Activated CD4-positive, alpha-beta T cell treated with anti-CD3 and anti-CD28 coated beads for 24 hours (primary cell): ENCODE measurements around the gene C10orf53.
"Not testable (repeated sequence)": the region's sequence is repeated elsewhere in the genome, so short reads cannot be mapped to it uniquely, and the experiment has no call there.

Experiments used
- DNase-seq, 2 donors: peaks; one replicate each; pipeline ENCODE4 v3.0.0-alpha.2; 2020; ENCODE audit warnings: low read depth in 2 of 2

Gene C10orf53

DNA sequence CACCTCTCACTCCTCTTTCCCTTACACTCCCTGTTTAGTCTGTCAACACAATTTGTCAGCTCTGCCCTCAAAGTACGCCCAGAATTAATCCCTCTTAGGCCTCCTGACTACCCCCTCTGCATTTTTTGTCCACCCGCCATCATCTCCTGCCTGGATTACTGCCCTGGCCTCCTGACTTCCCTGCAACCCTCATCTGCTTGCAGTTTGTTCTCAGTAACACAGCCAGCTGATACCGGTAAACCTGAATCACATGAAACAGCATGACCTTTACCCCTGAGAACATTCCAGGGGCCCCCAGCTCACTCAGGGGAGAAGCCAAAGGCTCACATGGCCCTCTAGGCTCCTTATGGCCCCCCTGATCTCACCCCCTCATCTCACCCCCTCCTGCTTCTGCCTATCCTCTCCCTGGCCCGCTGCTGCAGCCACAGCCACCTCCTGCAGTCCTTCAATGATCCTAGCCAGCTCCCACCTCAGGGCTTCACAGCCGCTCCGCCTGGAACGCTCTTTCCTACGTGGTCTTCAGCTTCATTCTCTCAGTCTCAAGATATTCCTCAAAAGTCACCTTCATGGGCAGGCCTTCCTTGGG is 8.9 kb downstream of the C10orf53 start:
- DNase-seq: no peak

DNA sequence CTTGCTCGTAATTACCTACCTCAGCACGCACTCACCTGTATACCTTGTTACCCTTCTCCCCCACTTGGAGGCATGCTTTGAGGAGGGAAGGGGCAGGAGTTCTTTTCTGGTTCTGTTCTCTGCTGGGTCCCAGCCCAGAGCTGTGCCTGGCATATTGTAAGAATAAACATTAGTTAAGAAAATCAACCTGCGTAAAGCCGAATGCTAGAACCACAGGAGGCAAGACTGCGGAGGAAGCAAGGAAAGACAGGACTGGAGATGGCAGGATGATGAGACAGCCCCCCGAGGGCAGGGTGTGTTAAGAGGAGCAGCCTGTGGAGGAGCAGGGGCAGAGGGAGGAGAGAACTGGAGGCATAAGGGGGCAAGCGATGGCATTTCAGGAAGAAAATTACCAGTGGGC is 9.5 kb downstream of the C10orf53 start:
- DNase-seq: no peak

DNA sequence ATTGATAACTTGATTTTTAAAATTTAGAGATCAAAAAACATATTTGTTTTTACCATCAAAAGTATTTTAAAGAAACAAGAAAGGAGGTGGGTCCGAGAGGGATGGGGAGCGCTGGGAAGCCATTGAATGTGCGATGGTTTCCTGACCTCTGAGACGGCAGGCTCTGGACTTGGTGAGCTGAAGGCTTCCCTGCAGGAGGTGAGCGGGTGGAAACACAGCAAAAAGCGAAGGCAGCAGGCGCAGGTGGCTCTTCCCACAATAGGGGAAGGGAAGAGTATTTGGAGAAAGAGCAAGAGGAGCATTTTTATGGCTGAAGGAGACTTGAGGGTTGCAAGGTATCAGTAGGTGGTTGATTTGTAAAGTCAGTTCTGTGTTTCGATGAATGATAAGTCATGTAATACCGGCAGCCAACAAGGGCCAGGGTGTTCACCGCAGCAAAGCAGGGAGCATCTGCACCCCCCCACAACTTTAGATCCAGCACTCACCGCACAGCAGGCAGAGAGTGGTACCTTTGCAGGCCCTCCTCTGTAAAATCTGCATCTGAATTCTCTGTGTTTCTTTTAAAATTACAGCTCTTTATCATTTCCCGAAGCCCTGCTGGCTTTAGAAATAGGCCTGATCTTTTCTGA is 10.5 kb downstream of the C10orf53 start:
- no peak for DNase-seq

DNA sequence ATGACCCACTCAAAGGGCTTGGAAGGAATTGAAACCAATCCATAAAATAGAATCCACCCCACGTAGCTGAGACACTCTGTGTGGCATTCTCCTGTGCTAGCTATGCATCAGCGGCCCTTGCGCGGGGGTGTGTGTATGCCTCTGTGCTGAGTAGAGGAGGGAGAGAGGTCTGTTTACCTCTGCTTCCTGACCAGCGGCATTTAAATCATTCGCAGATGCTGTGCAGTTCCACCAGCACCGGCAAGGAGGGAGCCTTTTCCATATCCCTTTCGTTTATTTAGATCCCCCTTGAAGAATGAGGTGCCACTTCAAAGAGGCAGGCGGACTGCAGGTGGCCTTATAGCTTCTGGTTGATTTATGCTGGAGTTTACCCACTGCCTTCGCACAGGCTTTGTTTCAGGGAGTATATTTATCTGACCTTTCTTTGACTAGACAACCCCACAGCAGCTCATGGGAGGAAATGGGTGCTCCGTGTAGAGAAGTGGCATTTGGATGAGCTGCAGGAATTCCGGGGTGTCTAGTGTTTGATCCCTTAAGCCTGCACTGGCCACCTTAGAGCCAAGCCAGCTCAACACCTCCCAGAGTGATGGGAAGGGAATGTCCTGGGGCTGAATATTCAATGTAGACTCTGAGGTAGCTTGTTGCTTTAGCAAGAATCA is 11.4 kb downstream of the C10orf53 start:
- DNase-seq: no peak

DNA sequence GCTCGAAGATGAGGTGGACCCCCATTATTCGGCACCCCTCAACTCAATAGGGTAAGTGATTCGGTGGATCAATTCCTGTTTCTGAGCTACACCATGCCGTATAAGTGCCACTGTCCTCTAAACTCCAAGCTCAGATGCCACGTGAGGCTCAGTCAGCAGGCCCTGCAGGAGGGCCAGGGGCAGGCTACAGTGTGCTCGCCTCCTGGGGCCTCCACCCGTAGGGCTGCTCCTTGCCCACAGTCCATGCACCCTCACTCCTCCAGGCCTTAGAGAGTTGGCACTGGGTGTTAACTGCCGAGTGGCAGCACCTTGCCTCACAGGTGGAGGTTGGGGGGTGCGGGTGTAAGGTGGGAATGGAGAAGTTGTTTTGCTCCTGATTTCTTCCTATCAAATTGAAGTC is 12.1 kb downstream of the C10orf53 start:
- DNase-seq: no peak

DNA sequence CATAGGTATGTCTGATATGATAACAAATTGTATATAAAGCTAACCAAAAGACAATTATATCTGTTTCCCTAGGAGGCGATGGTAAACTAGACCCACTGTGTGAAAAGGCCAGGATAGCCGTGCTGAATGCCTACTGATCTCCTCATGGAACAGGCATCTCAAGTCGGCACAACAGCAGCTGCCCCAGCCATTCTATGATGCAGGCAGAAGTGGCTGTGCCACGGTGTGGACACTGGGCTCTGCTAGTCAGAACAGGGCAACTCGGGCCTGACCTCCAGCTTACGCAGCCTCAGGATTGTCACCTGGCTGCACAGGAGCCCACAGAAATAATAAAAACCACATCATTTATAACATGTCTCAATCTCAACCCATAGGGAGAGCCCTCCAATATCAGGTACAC is 15.0 kb downstream of the C10orf53 start:
- no peak for DNase-seq

DNA sequence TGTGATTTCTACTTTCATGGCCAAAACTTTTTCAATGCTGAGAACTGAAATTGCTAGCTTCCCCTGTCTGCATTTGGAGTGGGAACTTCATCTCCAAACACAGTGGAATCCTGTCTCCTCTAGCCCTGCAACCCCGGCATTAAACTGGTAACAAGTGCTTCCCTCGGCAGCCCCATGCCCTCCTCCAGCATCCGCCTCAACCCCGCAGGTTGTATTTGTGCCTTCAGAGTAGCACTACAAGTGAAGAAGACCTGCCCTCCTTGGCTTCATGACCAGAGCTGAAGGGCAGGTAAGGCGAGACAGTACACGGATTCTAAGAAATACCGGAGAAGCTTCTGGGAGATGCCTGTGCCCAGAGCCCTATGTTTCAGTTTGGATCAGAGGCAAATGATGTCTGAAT is 16.9 kb downstream of the C10orf53 start:
- no peak for DNase-seq

DNA sequence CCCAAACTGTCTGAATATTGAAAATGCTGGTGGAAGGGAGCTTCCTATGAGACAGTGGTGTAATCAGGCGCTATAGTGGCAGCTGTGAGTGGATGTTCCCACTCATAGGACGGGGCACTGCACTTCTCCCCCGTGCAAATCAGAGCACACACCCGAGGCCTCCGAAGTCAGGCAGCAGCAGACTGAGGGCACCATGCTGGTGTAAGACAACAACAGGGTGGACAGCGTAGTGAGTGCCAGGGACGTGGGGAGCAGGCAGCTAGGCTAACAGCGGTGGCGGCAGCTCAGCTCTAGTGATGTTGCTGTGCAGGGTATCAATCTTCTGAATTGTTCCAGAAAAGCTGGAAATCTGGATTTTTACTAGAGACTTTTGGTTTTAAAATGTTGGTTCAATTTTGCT is 19.2 kb downstream of the C10orf53 start:
- DNase-seq: no peak

DNA sequence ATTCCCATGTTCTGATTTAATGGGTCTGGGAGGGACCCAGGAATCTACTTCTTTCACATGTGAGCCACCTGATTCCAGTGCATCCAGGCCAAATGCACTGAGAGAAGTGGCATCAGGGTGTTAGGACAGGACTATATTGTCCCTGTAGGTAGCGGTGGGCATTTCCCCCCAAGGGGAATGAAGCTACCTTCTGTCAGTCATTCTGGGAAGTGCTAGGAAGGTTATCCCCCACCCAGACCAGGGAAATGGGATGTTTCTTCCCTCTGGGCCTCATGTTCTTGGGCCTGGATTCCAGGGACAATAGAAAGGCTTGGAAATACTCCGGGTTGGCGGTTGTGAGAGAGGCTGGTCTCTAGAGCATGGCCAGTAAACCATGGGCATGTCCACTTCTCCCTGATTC is 20.8 kb downstream of the C10orf53 start:
- DNase-seq: no peak

DNA sequence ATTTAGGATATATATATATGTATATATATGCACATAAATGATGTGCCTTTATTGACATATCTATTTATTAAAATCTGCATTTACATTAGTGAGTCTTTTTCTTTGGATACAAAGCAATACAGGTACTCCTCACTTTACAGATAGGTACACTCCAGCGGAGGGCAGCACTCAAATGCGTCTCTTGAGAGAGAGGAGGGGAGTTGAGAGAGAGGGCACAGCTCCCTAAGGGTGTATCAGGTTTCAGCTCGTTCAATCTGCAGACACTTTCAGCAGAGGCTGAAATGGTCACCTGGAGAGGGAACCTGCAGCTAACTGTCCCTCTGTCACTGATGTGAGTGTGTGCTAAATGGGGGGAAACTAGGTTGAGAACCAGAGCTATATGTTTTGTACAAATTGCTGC is 21.5 kb downstream of the C10orf53 start:
- DNase-seq: no peak

DNA sequence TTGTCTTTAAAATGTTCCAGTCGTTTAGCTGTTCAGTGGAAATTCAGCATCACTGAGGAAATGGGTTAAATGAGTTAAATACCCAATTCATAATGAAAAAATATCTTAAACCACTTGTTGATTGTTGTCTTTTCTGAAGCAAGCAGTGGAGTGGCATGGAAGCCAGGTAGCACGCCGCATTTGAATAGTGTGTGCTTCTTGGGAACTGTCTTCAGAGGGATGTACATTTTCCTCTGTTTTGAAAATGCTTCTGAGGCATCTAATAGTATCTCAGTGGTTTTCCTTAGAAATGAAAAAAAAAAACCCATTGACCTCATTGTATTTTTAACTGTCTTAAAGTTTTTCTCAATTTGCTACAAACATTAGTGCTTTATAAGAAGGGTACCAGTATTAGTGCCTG is 28.1 kb downstream of the C10orf53 start:
- DNase-seq: no peak

DNA sequence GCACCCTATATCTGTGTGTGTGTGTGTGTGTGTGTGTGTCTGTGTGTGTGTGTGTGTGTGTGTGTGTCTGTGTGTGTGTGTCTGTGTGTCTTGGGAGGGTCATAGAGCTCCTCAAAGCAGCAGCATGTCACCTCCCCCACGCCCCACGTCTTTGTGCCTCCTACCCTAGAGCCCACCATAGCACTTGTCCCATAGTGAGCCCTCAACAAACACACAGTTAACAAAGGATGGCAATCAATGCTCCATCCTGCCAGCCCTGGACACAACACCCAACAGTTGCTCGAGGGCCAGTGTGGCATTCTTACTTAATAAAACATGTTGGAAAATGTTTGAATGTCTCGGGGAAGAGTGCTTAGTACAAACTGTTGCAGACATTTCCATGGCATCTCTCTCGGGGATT is 30.5 kb downstream of the C10orf53 start:
- no peak for DNase-seq

DNA sequence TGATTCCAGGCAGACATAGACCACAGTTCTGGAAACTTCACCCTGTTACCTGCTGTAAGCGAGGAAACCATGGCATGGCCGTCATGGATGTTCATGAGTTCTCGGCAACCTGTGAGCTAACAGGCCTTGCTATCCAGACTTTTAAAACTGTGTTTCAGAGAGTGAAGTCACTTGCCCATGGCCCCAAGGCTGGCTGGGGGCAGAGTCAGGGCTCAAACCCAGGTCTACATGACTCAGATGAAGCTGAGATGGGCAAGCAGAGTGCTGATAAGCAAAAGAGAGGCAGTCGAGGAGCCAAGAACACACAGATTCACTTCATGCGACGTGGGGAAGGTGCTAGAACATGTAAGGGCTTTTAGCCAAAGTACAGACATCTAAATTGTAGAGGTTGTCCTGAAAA is 31.5 kb downstream of the C10orf53 start:
- no peak for DNase-seq

DNA sequence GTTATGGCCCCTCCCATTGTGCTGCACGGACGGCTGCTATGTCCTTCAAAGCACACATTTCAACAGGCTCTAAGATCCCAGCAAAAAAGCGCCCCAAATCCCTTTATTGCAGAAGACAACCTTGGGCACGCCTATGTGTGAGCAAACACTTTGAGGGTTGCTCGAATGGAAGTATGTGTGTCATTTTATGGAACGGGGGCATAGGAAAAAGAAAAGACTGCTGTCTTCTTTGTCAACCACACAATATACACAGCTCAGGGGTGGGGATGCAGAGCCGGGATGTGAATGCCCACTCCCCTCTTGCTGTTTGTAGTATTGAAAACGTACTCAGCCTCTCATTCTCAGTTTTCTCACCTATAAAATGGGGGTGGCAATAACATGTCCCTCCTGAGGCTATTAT is 32.0 kb downstream of the C10orf53 start:
- no peak for DNase-seq

DNA sequence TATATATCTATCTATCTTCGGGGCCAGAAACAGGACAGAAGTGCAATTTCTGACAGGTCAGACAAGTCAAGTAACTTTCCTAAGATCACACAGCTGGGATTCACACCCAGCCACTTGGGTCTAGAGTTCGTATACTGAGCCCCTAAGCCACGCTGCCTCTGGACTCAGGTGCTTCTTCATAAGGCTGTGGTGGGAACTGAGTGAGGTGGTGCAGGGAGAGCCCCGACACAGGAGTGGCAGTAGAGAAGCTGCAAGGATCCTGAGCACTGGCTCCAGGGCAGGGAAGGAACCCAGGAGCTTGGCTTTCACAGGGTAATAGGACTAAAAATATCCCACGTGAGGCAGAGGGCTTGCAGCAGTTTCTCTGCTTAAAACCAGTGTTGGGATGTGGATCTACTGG is 33.8 kb downstream of the C10orf53 start:
- DNase-seq: no peak

DNA sequence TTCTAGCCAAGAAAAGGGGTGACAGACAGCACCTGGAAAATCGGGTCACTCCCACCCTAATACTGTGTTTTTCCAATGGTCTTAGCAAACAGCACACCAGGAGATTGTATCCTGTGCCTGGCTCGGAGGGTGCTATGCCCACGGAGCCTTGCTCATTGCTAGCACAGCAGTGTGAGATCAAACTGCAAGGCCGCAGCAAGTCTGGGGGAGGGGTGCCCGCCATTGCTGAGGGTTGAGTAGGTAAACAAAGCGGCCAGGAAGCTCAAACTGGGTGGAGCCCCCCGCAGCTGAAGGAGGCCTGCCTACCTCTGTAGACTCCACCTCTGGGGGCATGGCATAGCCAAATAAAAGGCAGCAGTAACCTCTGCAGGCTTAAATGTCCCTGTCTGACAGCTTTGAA is 35.7 kb downstream of the C10orf53 start:
- not testable (repeated sequence) for DNase-seq

DNA sequence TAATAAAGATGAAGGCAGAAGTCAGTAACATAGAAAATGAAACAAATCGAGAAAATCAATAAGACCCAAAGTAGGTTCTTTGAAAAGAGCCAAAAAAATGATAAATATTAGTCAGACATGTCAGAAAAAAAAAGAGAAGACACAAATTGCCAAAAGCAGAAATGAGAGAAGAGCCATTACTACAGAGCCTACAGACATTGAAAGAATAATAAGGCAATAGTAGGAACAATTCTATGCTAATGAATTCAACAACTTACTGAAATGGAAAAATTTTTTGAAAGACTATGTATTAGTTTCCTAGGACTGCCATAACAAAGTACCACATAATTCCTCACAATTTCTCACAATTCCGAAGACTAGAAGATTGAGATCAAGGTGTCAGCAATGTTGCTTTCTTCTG is 47.1 kb downstream of the C10orf53 start:
- no peak for DNase-seq

DNA sequence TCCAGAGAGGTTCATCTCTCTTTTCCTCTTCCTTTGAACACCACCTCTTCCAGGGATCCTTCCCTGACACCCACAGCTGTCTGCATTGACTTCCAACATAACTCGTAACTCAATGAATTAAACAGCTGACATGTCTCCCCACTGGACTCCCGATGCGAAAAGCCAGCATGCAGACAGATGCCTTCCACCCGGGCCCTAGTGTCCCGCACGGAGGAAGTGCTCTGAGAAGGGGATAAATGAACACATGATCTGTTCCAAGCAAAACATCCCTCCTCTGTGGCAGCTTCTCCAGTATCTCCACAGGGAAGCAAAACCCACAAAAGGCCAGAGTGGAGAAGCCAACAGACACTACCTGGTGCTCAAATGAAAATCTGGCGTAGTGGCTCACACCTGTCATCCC is 54.4 kb downstream of the C10orf53 start:
- no peak for DNase-seq

DNA sequence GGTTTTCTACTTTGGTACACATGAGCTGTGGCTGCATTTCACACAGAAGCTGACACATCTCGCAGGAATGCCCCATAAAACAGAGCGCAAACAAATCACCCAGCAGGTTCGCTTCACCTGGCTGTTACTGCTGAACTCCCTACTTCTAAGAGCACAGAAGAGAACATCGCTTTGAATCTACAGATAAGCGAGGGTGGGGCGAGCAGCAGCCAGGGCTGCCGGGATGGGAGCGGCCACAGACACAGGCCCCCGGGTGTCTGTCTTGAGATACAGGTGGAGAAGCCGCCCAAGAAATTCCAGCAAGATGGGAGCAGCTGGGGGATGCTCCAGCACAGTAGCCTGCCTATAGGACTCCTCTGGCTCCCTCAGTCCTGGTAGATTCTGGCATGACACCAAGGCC is 55.2 kb downstream of the C10orf53 start:
- no peak for DNase-seq

DNA sequence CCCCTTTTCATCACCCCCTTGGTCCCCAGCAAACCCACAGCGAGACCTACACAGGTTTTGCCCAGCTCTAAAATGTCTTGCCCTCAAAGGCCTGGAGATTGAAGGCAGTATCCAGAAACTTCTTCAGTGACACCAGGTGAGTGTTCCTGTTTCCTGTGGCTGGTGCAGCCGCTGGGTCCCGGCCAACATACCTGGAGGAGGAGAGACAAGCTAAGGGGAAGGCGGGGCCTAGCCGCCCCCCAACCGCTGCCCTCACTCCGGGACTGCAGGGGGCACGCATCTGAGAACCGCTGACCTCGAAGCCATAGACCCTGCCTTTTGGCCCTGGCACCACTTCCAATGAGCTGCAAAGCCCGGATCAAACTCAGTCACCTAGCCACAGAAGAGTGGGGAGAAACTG is 55.7 kb downstream of the C10orf53 start:
- no peak for DNase-seq

DNA sequence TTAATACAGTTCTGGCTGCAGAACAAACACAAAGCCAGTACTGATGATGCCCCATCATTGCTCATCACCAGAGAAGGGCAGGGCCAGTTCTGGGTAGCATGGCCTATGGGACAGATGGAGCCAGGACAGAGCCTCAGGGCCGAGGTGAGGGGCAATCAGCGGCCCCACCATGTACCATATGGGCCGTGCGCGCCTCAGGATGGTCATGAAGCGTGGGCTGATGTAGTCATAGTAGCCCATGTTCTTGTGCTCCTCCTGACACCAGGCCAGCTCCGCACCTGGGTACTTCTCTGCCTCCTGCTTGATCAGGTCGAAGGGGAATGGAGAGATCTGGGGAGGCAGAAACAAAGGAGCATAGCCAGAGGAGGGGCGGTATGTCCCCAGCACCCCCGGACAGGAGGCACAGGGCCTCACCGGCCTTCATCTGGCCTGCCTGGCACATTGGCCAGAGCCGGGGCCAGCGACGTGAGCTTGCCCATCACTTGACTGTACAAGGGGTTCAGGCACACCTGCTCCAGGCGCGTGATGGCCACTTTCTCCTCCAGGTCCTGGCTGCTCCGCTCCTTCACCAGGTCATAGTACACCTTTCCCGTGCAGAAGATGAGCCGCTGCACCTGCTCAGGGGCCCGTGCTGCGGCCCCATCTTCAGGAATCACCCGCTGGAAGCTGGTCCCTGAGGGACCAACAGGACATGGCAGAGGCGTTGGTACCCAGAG is 56.6 kb downstream of the C10orf53 start:
- DNase-seq: no peak

DNA sequence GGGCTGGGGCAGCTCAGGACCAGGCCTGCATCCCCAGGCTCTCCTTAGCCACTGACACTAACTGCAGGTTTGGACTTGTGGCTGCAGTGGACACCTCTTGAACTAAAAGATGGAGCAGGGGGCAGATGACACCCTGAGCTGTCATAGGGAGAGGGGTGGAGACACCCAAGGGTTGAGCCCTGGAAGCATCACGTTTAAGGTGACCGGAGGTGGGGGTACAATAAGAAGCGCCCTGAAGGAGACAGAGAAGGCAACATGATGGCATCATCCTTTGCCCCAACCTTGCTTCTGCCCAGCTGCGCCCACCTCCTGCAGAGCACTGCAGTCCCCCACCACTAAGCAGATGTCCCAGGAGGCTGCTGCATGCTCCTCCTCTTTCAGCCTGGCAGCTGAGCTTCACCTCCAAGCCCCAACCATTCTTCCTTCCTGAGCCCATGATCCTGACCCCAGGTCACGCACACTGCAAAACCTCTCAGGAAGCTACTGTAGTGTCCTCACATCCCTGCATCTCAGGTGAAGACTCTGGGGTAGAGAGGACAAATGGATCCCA is 57.2 kb downstream of the C10orf53 start:
- no peak for DNase-seq
